Tibial artery (tissue), 4 donors: Measurements from ENCODE around the gene SCAMP1.

Experiments
- DNase-seq, 2 donors: peaks; one replicate each; pipeline ENCODE4 v3.0.0-alpha.2; 2019
- H3K27ac ChIP-seq, 2 donors: fragments of 200-600 bp; sonication (generic) in 1 of 2; 1 replicate in 1 of 2; 2 replicates in 1 of 2; pipeline ENCODE4 v1.5.1; 2018 to 2019; ENCODE audit warnings: mild to moderate bottlenecking in 1 of 2
- H3K27me3 ChIP-seq, 2 donors: fragments of 200-600 bp; sonication (generic) in 1 of 2; one replicate each; pipeline versions ENCODE4 v1.5.1 to v1.6.0; 2016 to 2019
- H3K36me3 ChIP-seq, 3 donors: fragments of 200-600 bp; sonication (generic) in 2 of 3; one replicate each; pipeline ENCODE4 v1.5.1; 2016 to 2019; ENCODE audit warnings: mild to moderate bottlenecking in 2 of 3
- H3K4me1 ChIP-seq, 4 donors: fragments of 200-600 bp; sonication (generic) in 2 of 4; 1 replicate in 3 of 4; 2 replicates in 1 of 4; pipeline ENCODE4 v1.5.1; 2016 to 2019
- H3K4me3 ChIP-seq, 2 donors: fragments of 200-600 bp; sonication (generic) in 1 of 2; 1 replicate in 1 of 2; 2 replicates in 1 of 2; pipeline ENCODE4 v1.5.1; 2018 to 2019; ENCODE audit warnings: mild to moderate bottlenecking in 2 of 2
- H3K9me3 ChIP-seq, 3 donors: fragments of 200-600 bp; sonication (generic) in 1 of 3; one replicate each; pipeline ENCODE4 v1.5.1; 2016 to 2019
- CTCF ChIP-seq, 2 experiments: fragments of 200-600 bp in 1 of 2; fragments of 450-650 bp in 1 of 2; IDR thresholded peaks; one replicate each; pipeline ENCODE4 v1.5.1; 2017 to 2019; ENCODE audit warnings: antibody characterized with exemption in 2 of 2, mild to moderate bottlenecking in 1 of 2, moderate library complexity in 1 of 2
- intact Hi-C: fragments of 100-400 bp; cut with DNase I; formaldehyde crosslinking; loops from one replicate; pipeline ENCODE4 v1.15.0; 2023; ENCODE audit warnings: low total_unique reads

SCAMP1 gene

GRCh38 chr5:78495800-78496199 is 135.4 kb downstream of the SCAMP1 start:
- Histone ChIP-seq H3K4me1 (peaks cover 0 to 52% (median 18%) of the 10 kb centered on the region in 4 donors), H3K27me3 (no peaks in the 10 kb centered on the region), H3K36me3 (no peaks in the 10 kb centered on the region), H3K9me3 (no peaks in the 10 kb centered on the region), H3K27ac (no peak overlapping the region), H3K4me3 (no peak overlapping the region)
- TF ChIP-seq CTCF (IDR thresholded peaks at IDR 0.05): no peak
- no peak for DNase-seq
- intact Hi-C loops: no loop called here

- TF ChIP-seq CTCF (IDR thresholded peaks at IDR 0.05): no peak
- no peak overlapping the region for H3K27ac ChIP-seq
- H3K27me3 ChIP-seq: no peaks in the 10 kb centered on the region
- intact Hi-C loops: no loop called here
- H3K4me1 ChIP-seq: peaks cover 0 to 52% (median 23%) of the 10 kb centered on the region in 4 donors
- no peaks in the 10 kb centered on the region for H3K36me3 ChIP-seq
- H3K9me3 ChIP-seq: no peaks in the 10 kb centered on the region
- H3K4me3 ChIP-seq: no peak overlapping the region
- no peak for DNase-seq
Observed at GRCh38 chr5:78496373-78496772, 136.0 kb downstream of the SCAMP1 start.

GRCh38 chr5:78497573-78498533 is 137.4 kb downstream of the SCAMP1 start:
- no peak for DNase-seq

GRCh38 chr5:78499485-78499884 is 139.1 kb downstream of the SCAMP1 start:
- Histone ChIP-seq H3K27ac (no peak overlapping the region), H3K9me3 (no peaks in the 10 kb centered on the region), H3K4me3 (no peak overlapping the region), H3K36me3 (no peaks in the 10 kb centered on the region), H3K27me3 (no peaks in the 10 kb centered on the region), H3K4me1 (peaks cover 0 to 57% (median 35%) of the 10 kb centered on the region in 4 donors)
- DNase-seq: no peak
- no peak for TF ChIP-seq CTCF (IDR thresholded peaks at IDR 0.05)
- intact Hi-C loops: no loop called here

More at GRCh38 chr5:78497573-78498533, 137.4 kb downstream of the SCAMP1 start:
- Histone ChIP-seq H3K4me3 (no peak overlapping the region), H3K27ac (no peak overlapping the region), H3K4me1 (peaks cover 0 to 51% (median 29%) of the 10 kb centered on the region in 4 donors), H3K27me3 (no peaks in the 10 kb centered on the region), H3K36me3 (no peaks in the 10 kb centered on the region), H3K9me3 (no peaks in the 10 kb centered on the region)
- intact Hi-C loops: no loop called here
- TF ChIP-seq CTCF (IDR thresholded peaks at IDR 0.05): no peak

- no peak for DNase-seq
- no peak for TF ChIP-seq CTCF (IDR thresholded peaks at IDR 0.05)
- intact Hi-C loops: no loop called here
- no peak overlapping the region for H3K4me3 ChIP-seq
- no peaks in the 10 kb centered on the region for H3K36me3 ChIP-seq
- H3K9me3 ChIP-seq: no peaks in the 10 kb centered on the region
- peaks cover 0 to 62% (median 39%) of the 10 kb centered on the region in 4 donors for H3K4me1 ChIP-seq
- H3K27me3 ChIP-seq: no peaks in the 10 kb centered on the region
- no peak overlapping the region for H3K27ac ChIP-seq
Observed at GRCh38 chr5:78500028-78500427, 139.6 kb downstream of the SCAMP1 start.
